GM18526 (cell line): ENCODE results near the gene RAG1.

Experiments used
- POLR2A ChIP-seq: IDR thresholded peaks from 3 replicates; pipeline ENCODE4 v1.6.1; 2011; ENCODE audit not compliant: insufficient read length; ENCODE audit errors: extremely low read depth

The RAG1 gene

DNA sequence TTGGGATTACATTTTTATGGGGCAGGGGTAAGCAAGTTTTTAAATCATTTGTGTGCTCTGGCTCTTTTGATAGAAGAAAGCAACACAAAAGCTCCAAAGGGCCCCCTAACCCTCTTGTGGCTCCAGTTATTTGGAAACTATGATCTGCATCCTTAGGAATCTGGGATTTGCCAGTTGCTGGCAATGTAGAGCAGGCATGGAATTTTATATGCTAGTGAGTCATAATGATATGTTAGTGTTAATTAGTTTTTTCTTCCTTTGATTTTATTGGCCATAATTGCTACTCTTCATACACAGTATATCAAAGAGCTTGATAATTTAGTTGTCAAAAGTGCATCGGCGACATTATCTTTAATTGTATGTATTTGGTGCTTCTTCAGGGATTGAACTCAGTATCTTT is 10.1 kb downstream of the RAG1 start:
- TF ChIP-seq POLR2A = no peak

DNA sequence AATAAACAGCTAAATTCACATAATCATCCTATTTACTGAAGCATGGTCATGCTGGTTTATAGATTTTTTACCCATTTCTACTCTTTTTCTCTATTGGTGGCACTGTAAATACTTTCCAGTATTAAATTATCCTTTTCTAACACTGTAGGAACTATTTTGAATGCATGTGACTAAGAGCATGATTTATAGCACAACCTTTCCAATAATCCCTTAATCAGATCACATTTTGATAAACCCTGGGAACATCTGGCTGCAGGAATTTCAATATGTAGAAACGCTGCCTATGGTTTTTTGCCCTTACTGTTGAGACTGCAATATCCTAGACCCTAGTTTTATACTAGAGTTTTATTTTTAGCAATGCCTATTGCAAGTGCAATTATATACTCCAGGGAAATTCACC is 10.7 kb downstream of the RAG1 start:
- TF ChIP-seq POLR2A = no peak

DNA sequence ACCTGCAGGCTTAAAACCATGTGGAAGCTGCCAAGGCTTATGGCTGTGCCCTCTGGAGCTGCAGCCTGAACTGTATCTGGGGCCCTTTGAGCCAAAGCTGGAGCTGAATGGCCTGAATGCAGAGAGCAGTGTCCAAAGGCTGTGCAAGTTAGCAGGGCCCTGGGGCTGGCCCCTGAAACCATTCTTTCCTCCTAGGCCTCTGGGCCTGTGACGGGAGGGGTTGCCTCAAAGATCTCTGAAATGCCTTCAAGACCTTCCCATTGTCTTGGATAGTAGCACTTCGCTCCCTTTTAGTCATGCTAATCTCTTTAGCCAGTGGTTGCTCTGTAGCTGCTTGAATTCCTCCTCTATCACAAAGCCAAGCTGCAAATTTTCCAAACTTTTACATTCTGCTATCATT is 13.7 kb downstream of the RAG1 start:
- TF ChIP-seq POLR2A = no peak

GRCh38 chr11:36583667-36584066 is 15.9 kb downstream of the RAG1 start:
- TF ChIP-seq POLR2A = no peak

GRCh38 chr11:36586543-36586942 is 18.7 kb downstream of the RAG1 start:
- TF ChIP-seq POLR2A = no peak

DNA sequence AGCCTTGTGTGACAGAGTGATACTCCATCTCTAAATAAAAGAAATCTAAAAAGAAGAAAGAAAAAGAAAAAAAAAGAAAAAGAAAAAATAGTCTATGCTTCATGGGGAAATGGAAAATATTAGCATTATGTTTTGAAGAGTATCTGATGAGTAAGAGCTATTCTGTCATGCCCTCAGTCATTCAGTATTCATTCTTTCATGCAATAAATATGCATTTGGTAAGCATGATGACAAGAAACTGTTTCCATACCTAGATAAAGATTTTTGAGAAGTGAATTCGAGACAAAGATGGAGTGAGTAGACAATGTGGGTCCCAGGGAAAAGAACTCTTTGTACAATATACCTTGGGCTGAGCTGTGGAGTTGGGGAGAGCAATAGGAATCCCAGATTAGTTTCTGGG is 20.3 kb downstream of the RAG1 start:
- TF ChIP-seq POLR2A = no peak

- TF ChIP-seq POLR2A = no peak
Measured at GRCh38 chr11:36590513-36590912, 22.7 kb downstream of the RAG1 start.

DNA sequence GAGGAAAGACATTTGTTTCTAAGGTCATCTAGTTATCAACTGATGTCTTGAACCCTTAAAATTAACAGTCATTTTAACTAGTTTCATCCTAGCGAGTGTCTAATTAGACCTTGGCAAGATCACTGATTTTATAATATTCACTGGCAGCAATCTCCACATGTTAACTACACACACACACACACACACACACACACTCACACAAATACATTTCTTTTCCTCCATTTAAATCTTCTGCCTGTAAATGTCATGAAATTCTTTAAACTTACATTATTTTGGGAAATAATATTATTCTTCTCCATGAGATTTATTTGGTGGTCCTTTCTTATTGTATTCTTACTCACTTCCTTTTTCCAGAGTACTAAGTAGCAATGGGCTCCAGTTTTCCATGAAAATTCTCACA is 23.6 kb downstream of the RAG1 start:
- TF ChIP-seq POLR2A = no peak

GRCh38 chr11:36594316-36594989 is 26.6 kb downstream of the RAG1 start, which contains the start of gene IFTAP:
TSS of gene IFTAP (plus strand) at chr11:36594502. CDS start at chr11:36610104, 15,602 bp downstream.
- TF ChIP-seq POLR2A = no peak

GRCh38 chr11:36596880-36597279 is 29.1 kb downstream of the RAG1 start:
- no peak for TF ChIP-seq POLR2A

- no peak for TF ChIP-seq POLR2A
Measured at GRCh38 chr11:36598051-36598450, 30.2 kb downstream of the RAG1 start, which contains the start of gene RAG2. TSS of gene RAG2 (minus strand) at chr11:36598236. CDS start at chr11:36594168, 4,068 bp downstream.

DNA sequence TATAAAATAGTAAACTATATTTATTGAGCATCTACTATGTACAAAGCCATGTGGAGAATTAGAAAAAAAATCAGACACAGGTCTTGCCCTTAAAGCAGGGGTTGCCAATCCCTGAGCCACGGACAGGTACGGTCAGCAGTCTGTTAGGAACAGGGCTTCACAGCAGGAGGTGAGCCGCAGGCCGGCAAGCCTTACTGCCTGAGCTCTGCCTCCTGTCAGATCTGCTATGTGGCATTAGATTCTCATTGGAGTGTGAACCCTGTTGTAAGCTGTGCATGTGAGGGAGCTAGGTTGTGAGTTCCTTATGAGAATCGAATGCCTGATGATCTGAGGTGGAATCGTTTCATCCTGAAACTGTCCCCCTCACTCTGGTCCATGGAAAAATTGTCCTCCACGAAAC is 32.4 kb downstream of the RAG1 start:
- no peak for TF ChIP-seq POLR2A

DNA sequence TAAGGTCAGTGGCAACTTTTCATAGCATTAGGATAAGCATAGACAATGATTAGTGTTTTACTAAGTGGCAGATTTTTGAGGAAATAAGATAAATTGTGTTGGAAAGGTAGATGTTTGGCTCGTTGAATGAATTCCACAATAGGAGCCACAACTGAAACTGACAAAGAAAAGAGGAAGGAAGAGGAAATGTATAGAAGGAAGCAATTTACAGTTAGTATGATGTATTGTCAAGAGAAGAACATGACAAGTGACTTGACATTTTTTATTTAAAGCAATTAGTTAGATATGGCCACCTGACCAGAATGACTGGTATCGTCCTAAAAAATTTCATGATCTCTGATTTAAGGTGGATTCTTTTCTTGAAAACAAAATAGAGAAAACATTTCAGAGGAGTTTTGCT is 33.3 kb downstream of the RAG1 start:
- TF ChIP-seq POLR2A = no peak

DNA sequence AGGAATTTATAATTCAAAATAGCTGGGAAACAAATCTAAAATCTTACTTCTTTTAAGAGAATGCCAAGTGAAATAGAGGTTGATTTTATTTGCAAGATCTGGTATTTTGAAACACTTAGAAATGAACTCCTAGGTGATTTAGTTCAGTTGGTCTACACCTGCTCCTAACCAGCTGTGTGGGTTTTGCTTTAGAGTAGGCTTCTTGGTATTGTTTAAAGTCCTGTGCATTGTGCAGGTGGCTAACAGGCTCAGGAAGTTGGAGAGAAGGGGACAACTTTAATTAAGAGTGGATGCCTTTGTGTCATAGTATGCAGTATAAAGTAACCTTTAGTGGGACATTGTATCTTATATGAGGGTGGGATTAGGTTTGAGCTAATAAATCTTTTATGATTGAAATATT is 34.3 kb downstream of the RAG1 start:
- TF ChIP-seq POLR2A = no peak

DNA sequence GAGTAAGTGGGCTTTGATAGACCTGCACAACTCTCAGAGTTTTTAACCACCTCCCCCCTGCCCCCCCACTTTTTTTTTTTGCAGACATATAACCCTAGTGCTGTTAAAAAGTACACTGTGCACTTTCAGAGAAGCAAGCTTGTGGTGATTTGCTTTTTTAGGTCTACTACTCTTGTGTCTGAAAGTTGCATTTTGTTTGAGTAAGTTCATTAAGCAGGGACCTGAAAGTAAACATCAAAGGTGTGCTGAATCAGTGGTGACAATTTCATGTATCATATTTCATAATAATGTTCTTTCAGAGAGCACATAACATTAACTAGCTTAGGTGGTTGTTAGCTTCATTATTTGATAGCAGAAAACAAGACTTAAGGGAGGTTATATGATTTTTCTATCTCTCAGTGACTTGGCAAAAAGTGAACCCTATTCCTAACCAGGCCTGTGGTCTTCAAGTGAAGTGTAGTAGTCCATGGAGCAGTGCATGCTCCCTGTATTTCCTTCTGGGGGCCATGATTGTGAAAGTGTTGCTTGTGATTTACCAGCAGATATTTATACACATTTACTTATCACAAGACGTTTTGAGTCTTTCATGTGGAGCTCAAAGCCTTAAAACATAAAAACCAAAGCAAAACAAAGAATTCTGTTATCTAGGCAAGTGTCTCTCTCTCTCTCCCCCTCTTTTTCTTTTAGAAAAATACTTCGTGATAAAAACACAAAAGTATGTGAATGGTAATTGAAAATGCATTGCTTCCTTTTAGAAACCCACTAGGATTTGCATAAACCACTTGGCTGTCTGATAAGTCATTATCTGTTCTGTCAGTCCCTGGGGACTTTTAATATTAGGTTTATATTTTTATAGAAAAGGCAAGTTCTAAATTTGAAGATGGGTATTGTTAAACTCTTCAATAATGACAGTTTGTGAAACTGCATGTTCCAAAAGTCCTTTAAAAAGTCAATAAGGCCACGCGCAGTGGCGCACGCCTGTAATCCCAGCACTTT is 37.7 kb downstream of the RAG1 start:
- TF ChIP-seq POLR2A = no peak

DNA sequence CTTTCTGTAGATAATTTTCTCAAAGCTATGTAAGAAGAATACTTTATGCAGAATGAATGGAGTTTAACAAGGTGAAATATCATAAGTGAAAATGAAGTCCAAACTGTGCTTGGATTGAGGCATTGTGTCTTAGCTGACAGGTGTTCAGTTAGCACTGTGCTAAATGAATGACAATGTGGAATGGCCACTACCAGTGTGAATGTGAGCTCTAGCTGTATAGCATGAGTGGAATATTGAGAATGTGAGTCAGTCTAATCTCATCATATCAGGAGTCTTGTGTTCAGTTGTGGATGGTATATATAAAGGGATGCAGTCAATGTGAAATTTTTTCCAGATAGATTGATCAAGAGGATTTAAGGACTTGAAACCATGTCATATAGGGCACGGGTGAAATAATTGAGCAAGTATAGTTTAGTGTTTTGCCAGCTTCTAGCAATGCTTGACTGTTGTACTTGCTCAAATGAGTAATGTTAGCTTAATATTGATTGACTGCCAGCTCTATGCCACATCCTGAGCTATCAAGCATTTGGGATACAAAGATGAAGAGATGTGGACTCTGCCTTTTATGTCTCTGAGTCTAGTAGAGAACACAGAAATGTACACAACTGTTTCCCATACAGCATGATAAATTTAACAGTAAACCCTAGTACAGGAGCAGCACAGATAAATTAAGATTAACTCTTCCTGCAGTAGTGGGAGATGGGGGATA is 40.8 kb downstream of the RAG1 start:
- TF ChIP-seq POLR2A = no peak

DNA sequence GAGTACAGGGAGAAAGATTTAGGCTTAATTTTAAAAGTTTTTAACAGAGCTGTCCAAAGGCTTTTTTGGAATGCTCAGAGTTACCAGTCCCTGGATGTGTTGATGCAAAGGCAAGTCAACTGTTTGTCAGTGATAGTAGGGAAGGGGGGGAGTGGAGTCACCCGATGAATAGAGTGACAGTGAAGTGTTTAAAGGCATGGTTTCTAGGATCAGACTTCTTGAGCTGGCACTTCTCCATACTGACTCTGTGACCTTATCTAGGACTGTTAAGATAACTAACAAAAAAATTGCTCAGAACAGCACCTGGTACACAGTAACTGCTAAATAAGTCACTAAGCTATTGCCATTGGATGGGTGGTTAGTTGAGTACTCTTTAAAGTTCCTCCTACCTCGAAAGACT is 41.6 kb downstream of the RAG1 start:
- TF ChIP-seq POLR2A = no peak
